Endothelial cell of umbilical vein (primary cell): ENCODE results near the gene CHMP3. TPM values are rescaled to one million over a fixed set of nuclear protein-coding genes. Genes with fewer than 3 reads are reported as not detected.

Experiments
- BruUV-seq: library from RNA; stranded (reverse); fragments of 400-500 nt; replicated peaks from 2 replicates; lab custom pipeline; 2021; lab: Mats Ljungman, UMichigan
- CTCF ChIA-PET: fragments of 300-600, 350-600 bp; sonication (Branson Sonifier 250); formaldehyde crosslinking; loops from one replicate; lab custom pipeline; 2021; ENCODE audit warnings: antibody characterized with exemption, inconsistent platforms; lab: Charles Lee
- POLR2A ChIA-PET: fragments of 300-600, 350-600 bp; sonication (Branson Sonifier 250); formaldehyde crosslinking; loops from one replicate; lab custom pipeline; 2021; ENCODE audit warnings: antibody characterized with exemption, inconsistent platforms; lab: Charles Lee
- DNase-seq: peaks from one replicate; pipeline ENCODE4 v3.0.0-alpha.2; 2011; ENCODE audit warnings: low read depth, low spot score
- FAIRE-seq: peaks from 2 replicates; lab custom pipeline; 2011; peaks lifted over from hg19 to GRCh38; lab: Jason Lieb, UNC
- H2AFZ ChIP-seq: 2 replicates; pipeline ENCODE4 v1.6.0; 2012; ENCODE audit warnings: low read depth, low read length, control low read depth, inconsistent platforms
- H3K27ac ChIP-seq: 2 replicates; pipeline ENCODE4 v1.5.1; 2011; ENCODE audit warnings: low read depth, mild to moderate bottlenecking, control low read depth, low read length, moderate library complexity; ENCODE audit not compliant: insufficient read depth
- H3K27me3 ChIP-seq, 2 experiments: 2 replicates each; pipeline versions ENCODE4 v1.6.0 to v1.6.1; 2011; ENCODE audit warnings: low read length in 2 of 2, mixed read lengths in 1 of 2; ENCODE audit not compliant: control insufficient read depth in 2 of 2, insufficient read depth in 2 of 2
- H3K36me3 ChIP-seq, 2 experiments: 2 replicates in 1 of 2; 3 replicates in 1 of 2; pipeline ENCODE4 v1.5.1; 2011; ENCODE audit warnings: low read length in 2 of 2, mild to moderate bottlenecking in 1 of 2, moderate library complexity in 1 of 2; ENCODE audit not compliant: control insufficient read depth in 2 of 2, insufficient read depth in 2 of 2; ENCODE audit errors: extremely low read depth in 1 of 2
- H3K4me1 ChIP-seq: 3 replicates; pipeline ENCODE4 v1.5.1; 2011; ENCODE audit warnings: mild to moderate bottlenecking, low read length; ENCODE audit not compliant: control insufficient read depth, insufficient read depth; ENCODE audit errors: extremely low read depth
- H3K4me2 ChIP-seq: 2 replicates; pipeline ENCODE4 v1.6.1; 2011; ENCODE audit warnings: low read length, control low read depth, mixed read lengths; ENCODE audit not compliant: insufficient read depth
- H3K4me3 ChIP-seq, 3 experiments: fragments of 200-600 bp in 1 of 3; sonication (generic), shearing (Covaris generic) in 1 of 3; replicated peaks in 1 of 3; 2 replicates each; pipeline ENCODE4 v1.5.1; 2011 to 2016; ENCODE audit warnings: control low read depth in 3 of 3, low read length in 3 of 3, mild to moderate bottlenecking in 2 of 3, inconsistent platforms in 1 of 3, low read depth in 1 of 3, moderate library complexity in 1 of 3; ENCODE audit not compliant: insufficient read depth in 1 of 3
- H3K79me2 ChIP-seq: 2 replicates; pipeline ENCODE4 v1.6.0; 2012; ENCODE audit warnings: low read length, inconsistent platforms; ENCODE audit not compliant: control insufficient read depth, insufficient read depth
- H3K9ac ChIP-seq: replicated peaks from 2 replicates; pipeline ENCODE3; 2011; ENCODE audit warnings: low read length, control low read depth; ENCODE audit not compliant: insufficient read depth; ENCODE audit errors: extremely low read depth
- H3K9me1 ChIP-seq: replicated peaks from 3 replicates; pipeline ENCODE4 v1.6.0; 2011; ENCODE audit warnings: mild to moderate bottlenecking, low read length; ENCODE audit not compliant: control insufficient read depth, insufficient read depth; ENCODE audit errors: extremely low read depth
- H3K9me3 ChIP-seq: replicated peaks from 2 replicates; pipeline ENCODE4 v1.5.1; 2012; ENCODE audit warnings: low read length, inconsistent platforms; ENCODE audit not compliant: control insufficient read depth, insufficient read depth
- H4K20me1 ChIP-seq: replicated peaks from 2 replicates; pipeline ENCODE3; 2011; ENCODE audit warnings: mild to moderate bottlenecking, low read length; ENCODE audit not compliant: control insufficient read depth, insufficient read depth; ENCODE audit errors: extremely low read depth
- CTCF ChIP-seq, 2 donors: IDR thresholded peaks; 1 replicate in 1 of 2; 2 replicates in 1 of 2; pipeline ENCODE4 v1.5.1; 2011; ENCODE audit warnings: low read length in 2 of 2, mild to moderate bottlenecking in 2 of 2, moderate library complexity in 2 of 2, control low read depth in 1 of 2, inconsistent platforms in 1 of 2, low read depth in 1 of 2; ENCODE audit not compliant: insufficient read depth in 1 of 2; ENCODE audit errors: extremely low read depth in 1 of 2
- EZH2 ChIP-seq: IDR thresholded peaks from 2 replicates; pipeline ENCODE4 v1.6.1; 2012; ENCODE audit warnings: borderline replicate concordance, low read depth, mild to moderate bottlenecking, moderate library complexity, low read length, inconsistent platforms; ENCODE audit not compliant: severe bottlenecking
- FOS ChIP-seq: IDR thresholded peaks from 2 replicates; pipeline ENCODE4 v1.6.1; 2011; ENCODE audit warnings: mild to moderate bottlenecking, low read length, moderate library complexity, borderline replicate concordance; ENCODE audit not compliant: insufficient read depth
- GATA2 ChIP-seq: IDR thresholded peaks from 2 replicates; pipeline ENCODE4 v1.7.0; 2011; ENCODE audit warnings: low read depth, mild to moderate bottlenecking, moderate library complexity, mixed read lengths, low read length; ENCODE audit not compliant: insufficient read length, insufficient read depth
- JUN ChIP-seq: IDR thresholded peaks from 2 replicates; pipeline ENCODE4 v1.6.1; 2011; ENCODE audit warnings: borderline replicate concordance, low read depth; ENCODE audit not compliant: insufficient read length, insufficient read depth
- MAX ChIP-seq: IDR thresholded peaks from 2 replicates; pipeline ENCODE4 v1.6.1; 2011; ENCODE audit not compliant: insufficient read depth, insufficient read length
- MYC ChIP-seq: IDR thresholded peaks from one replicate; pipeline ENCODE4 v1.6.1; 2011; ENCODE audit warnings: mild to moderate bottlenecking, low read depth, low read length
- POLR2A ChIP-seq: IDR thresholded peaks from 2 replicates; pipeline ENCODE4 v1.6.1; 2012; ENCODE audit warnings: low read depth, mild to moderate bottlenecking, control low read depth, low read length
- POLR2AphosphoS5 ChIP-seq: IDR thresholded peaks from 2 replicates; pipeline ENCODE4 v1.6.1; 2012; ENCODE audit warnings: low read depth, mild to moderate bottlenecking, control low read depth, low read length, moderate library complexity; ENCODE audit not compliant: insufficient read depth
- dilution Hi-C: fragments of 300-500 bp; cut with MboI; formaldehyde crosslinking; loops from one replicate; pipeline ENCODE4 v1.15.0; 2019; ENCODE audit warnings: low sequenced_read_pairs; ENCODE audit not compliant: extremely low pct_ligation_motif_present
- intact Hi-C: fragments of 100-400 bp; cut with micrococcal nuclease; formaldehyde crosslinking; loops from one replicate; pipeline ENCODE4 v1.10.0; 2022
- polyA plus RNA-seq, 4 experiments: library from polyadenylated mRNA; depleted of rRNA in 3 of 4; stranded (reverse) in 3 of 4; unstranded in 1 of 4; fragments of >200 nt; gene quantifications; 2 replicates each; pipeline versions ENCODE4 v1.2.1 to v1.2.3, GENCODE V29; 2011 to 2012; ENCODE audit warnings: missing spikeins in 1 of 4
- total RNA-seq: library from RNA; stranded (reverse); gene quantifications from 2 replicates; pipeline ENCODE4 v1.2.3, GENCODE V29; 2021

The CHMP3 gene
- total and polyA plus RNA-seq, 2 donors (not counting 3 experiments of a cell fraction or from before 2014, with no cell fraction given): 48.1 to 92.2 TPM

GRCh38 chr2:86476092-86476491 lies 87.2 kb downstream of the CHMP3 start:
- CTCF ChIA-PET: interaction anchor here (1.1 to 1.5 kb wide), 3 partner anchors 9 to 255 kb away, joined by 3 to 4 read pairs (median 4); no protein-coding TSS in a partner anchor
- no peak overlapping the region for H3K4me3 ChIP-seq
- DNase-seq (no peak), FAIRE-seq (no peak)
- no peaks in the 10 kb centered on the region for H3K79me2 ChIP-seq
- no peaks in the 10 kb centered on the region for H3K9me1 ChIP-seq
- no peak for TF ChIP-seq EZH2
- TF ChIP-seq CTCF (IDR thresholded peaks at IDR 0.05; ENCODE audit: extremely low read depth in 1 of 2, insufficient read depth in 1 of 2, low read depth in 1 of 2, low read length in 2 of 2): no peak
- TF ChIP-seq MYC: no peak
- TF ChIP-seq FOS: no peak
- no peak for TF ChIP-seq GATA2
- TF ChIP-seq MAX: no peak
- no peak for TF ChIP-seq POLR2A
- TF ChIP-seq POLR2AphosphoS5: no peak
- no peak for TF ChIP-seq JUN
- peaks cover 13 to 16% of the 10 kb centered on the region in 2 experiments for H3K36me3 ChIP-seq
- no peaks in the 10 kb centered on the region for H3K9me3 ChIP-seq
- no peak overlapping the region for H3K4me2 ChIP-seq
- no peaks in the 10 kb centered on the region for H3K4me1 ChIP-seq
- dilution Hi-C loops (no loop called here), intact Hi-C loops (no loop called here)
- H4K20me1 ChIP-seq: no peaks in the 10 kb centered on the region
- H3K9ac ChIP-seq: no peak overlapping the region
- H2AFZ ChIP-seq: no peak overlapping the region
- BruUV-seq: no TSS peak
- H3K27me3 ChIP-seq: no peaks in the 10 kb centered on the region
- POLR2A ChIA-PET: no interaction called here
- no peak overlapping the region for H3K27ac ChIP-seq
